IPS DF 6.9 (cell line): Measurements from ENCODE around the gene SMIM12.

Source experiments
- DNase-seq: peaks from one replicate; pipeline ENCODE4 v3.0.0-alpha.2; 2013; ENCODE audit warnings: low read depth, low spot score
- H3K27ac ChIP-seq: one replicate; pipeline ENCODE4 v1.5.1; 2013; ENCODE audit warnings: low read length, control low read depth
- H3K27me3 ChIP-seq: 2 replicates; pipeline ENCODE4 v1.6.1; 2013; ENCODE audit warnings: mild to moderate bottlenecking, low read length; ENCODE audit not compliant: control insufficient read depth, insufficient read depth
- H3K36me3 ChIP-seq: 2 replicates; pipeline ENCODE4 v1.6.1; 2013; ENCODE audit warnings: low read length; ENCODE audit not compliant: control insufficient read depth, insufficient read depth
- H3K4me1 ChIP-seq: 2 replicates; pipeline ENCODE4 v1.6.1; 2013; ENCODE audit warnings: low read length; ENCODE audit not compliant: control insufficient read depth, insufficient read depth
- H3K4me3 ChIP-seq: 2 replicates; pipeline ENCODE4 v1.5.1; 2013; ENCODE audit warnings: mild to moderate bottlenecking, low read length
- H3K9me3 ChIP-seq: 2 replicates; pipeline ENCODE4 v1.6.1; 2013; ENCODE audit warnings: low read length, inconsistent platforms; ENCODE audit not compliant: control insufficient read depth, insufficient read depth
- WGBS: extraction: QIAGEN DNeasy Blood & Tissue Kit; methylation state at CpG from one replicate; pipeline ENCODE4 v1.1.7; 2013; ENCODE audit warnings: mixed read lengths, missing lambda C conversion rate; ENCODE audit not compliant: insufficient read length, insufficient coverage; 5-methylcytosine and 5-hydroxymethylcytosine counted together

The SMIM12 gene

DNA sequence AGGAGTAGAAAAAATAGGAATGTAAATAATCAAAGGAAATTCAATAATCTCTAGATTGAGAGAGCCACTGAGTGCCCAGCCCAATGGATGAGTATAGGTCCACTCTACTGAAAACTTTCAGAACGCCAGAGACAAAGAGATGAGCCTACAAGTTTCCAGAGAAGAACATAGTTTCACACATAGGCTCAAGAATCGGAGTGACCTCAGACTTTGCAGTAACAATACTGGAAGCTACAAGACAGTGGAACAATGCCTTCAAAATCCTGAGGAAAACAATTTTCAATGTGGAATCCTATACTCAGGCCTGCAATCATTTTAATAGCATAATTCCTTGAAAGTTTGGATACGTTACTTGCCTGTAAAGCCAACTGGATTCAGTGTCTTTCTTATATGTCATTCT is 55.8 kb downstream of the SMIM12 start:
- WGBS, result no CpG with 5 or more reads among the region's 3 CpGs
- Histone ChIP-seq H3K9me3 (no peaks in the 10 kb centered on the region), H3K4me3 (no peak overlapping the region), H3K27ac (no peak overlapping the region), H3K27me3 (no peaks in the 10 kb centered on the region), H3K4me1 (no peaks in the 10 kb centered on the region), H3K36me3 (no peaks in the 10 kb centered on the region)
- DNase-seq, result no peak
